NCI-H2227 treated with DMSO at 0.1 percent for 48 hours (cell line): Measurements from ENCODE around the gene LMCD1.

ENCODE experiments used
- DNase-seq: peaks from one replicate; lab custom pipeline; 2025; lab: John Stamatoyannopoulos, UW

The LMCD1 gene

DNA sequence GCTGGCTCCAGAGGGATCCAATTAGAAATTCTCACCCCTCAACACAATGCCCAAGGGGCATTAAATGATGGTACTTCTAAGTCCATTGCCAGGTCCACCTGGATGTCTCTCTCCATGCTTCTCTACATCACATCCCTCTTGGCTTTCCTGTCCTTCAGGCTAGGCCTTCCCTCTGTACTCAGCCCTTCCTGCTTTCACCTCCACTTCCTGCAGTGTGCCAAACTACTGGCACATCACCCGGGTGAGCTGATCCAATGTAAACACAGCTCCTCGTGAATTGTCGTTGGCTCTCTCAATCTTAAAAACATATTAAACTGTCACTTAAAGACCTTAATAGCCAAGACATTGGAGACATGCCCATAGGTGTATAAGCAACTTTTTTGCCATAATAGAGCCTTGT is 4.0 kb downstream of the LMCD1 start:
- DNase-seq, result no peak

GRCh38 chr3:8506571-8507061 is 5.0 kb downstream of the LMCD1 start:
- DNase-seq, result no peak

DNA sequence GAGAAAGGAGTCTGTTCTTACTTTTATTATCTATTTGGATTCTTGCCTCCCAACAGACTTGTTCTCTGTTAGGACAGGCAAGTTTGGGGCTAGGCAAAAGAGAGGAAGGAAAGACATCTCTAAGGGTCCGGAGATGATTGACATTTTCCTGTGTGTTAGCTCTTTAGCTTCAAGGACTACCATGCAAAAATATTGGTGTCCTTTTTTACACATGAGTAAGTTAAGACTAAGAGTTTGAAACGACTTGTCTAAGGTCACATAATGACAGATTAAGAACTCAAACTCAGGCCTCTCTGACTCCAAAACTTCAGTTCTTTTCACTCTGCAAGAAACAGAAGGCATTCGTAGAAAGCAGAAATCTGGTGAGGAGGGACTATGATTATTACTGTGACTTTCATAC is 5.9 kb downstream of the LMCD1 start:
- no peak for DNase-seq

DNA sequence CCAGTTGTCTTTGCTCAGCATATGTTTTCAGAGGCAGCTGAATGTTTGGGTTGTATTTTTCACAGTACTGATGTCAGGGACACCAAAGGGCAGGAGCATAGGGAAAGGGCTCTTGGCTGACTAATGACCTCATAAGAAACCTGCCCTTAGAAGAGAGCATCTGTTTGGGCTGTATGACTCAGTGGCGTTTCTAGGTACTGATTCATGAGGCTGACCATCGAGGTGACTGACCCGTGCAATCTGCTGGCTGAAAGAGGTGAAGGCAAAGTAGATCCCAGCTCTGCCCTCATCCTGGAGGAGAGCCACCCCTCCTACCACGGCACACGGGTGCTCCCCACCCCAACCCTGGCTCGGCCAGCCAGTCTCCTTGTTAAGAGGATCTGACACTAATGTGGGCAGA is 8.3 kb downstream of the LMCD1 start:
- DNase-seq, result no peak

- no peak for DNase-seq
Measured at GRCh38 chr3:8512234-8512633, 10.6 kb downstream of the LMCD1 start.

DNA sequence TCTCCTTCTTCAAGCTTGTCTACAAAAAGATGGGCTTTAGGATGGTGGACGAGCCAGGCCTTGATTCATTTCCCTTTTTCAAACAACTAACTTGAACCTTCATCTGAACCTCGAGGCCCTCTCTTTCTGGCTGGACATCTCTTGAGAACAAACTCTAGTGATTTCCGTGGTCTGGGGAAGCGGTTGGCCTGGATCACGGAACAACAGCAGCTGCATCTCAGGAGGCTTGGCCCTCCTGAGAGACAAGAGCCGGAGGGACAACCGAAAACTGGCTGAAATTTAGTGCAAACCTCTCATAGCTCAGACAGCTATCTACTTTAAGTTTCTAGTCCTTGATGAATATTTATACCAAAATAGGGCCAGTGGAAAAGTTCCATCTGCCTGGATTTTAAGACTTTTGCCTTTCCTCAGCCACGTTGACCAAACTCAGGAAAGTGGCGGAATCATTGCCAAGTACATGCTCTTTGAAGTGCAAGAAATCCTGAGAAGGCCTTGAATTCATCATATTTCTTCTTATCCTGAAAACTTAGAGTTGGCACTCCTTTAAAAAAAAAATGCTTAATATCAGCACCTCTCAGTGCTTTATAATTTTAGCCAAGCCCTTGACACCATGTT is 14.5 kb downstream of the LMCD1 start:
- no peak for DNase-seq

- DNase-seq, result no peak
Measured at GRCh38 chr3:8516783-8517182, 15.2 kb downstream of the LMCD1 start.

GRCh38 chr3:8517487-8517886 is 15.9 kb downstream of the LMCD1 start:
- no peak for DNase-seq

- DNase-seq, result no peak
Measured at GRCh38 chr3:8518138-8518537, 16.5 kb downstream of the LMCD1 start.

GRCh38 chr3:8519156-8519555 is 17.5 kb downstream of the LMCD1 start:
- DNase-seq, result no peak

- DNase-seq, result no peak
Measured at GRCh38 chr3:8519774-8520448, 18.3 kb downstream of the LMCD1 start.

DNA sequence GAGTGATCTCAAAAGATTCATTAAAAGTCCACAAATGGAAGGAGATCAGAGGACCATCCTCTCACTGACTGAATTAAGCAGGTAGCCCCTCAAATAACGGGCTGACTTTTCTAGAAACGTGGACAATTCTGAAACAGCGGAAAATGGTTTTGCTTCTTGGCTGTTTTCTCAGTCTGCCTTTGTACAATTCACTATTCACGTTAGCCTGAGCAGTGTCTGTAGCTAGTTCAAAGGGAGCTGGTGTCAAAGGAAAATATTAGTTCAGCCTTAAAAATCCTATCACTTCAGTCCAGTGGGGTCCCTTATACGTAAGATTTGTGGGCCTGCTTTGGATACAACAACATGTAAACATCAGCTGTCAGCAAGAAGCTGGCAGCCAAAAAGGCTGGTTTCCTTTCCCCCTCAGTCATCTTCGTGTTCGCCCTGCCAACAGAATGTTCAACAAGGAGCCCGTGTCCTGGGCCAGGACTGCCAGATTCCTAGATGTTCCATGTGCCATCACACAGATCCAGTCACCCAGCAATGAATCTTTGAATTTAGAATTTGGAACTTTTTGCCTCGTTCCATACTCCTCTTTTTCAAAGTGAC is 19.3 kb downstream of the LMCD1 start:
- no peak for DNase-seq

DNA sequence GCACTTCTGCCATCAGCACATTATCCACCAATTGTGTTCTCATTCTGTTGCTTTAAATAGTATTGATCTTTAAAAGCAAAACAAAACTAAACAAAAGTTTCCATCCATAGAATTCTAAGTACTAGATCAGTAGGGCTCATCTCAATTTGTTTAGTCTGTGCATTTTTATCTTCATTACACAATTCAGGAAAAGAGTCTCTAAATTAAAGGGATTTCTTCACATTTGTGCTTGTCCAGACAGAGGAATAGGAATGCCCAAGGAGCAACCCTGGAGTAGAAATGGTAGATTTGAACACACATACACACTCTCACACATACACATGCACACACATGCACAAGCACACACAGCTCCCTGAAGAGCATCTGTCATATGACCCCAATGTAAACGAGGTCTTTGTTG is 21.4 kb downstream of the LMCD1 start:
- no peak for DNase-seq

DNA sequence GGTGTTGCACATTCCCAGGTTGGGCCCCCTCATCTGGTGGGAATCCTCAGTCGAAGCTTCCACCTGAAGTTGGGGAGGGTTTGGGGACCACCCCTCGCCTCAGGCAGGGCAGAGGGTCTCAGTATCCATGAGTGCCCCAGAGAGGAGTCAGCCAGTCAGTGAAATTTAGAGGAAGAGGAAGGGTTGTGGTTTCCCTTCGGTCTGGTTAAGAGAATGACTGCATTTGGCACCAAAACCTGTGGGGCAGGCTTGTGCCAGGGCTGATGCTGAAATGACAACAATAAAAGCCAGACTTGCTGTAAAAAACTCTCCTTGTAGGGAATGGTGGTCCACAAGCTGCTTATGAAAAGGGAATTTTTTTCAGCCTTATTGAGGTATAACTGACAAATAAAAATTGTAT is 22.6 kb downstream of the LMCD1 start:
- no peak for DNase-seq

GRCh38 chr3:8524656-8525399 is 23.2 kb downstream of the LMCD1 start:
- no peak for DNase-seq

DNA sequence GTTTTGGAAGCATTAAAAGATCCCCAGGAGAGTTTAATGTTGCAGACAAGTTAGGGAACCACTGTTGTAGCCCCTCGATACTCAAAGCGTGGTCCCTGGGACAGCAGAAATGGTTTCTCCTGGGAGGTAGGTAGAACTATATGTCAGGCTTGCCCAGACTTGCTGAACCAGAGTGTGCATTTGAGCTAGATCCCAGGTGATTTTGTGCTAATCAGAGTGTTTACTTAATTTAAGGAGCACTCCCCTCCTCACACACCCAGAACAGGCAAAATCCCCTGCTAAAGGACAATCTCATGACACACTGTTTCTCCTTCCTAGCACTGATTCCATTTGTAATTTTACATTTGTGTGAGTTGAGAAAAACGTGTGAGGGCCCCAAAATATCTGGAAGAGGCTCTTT is 24.3 kb downstream of the LMCD1 start:
- no peak for DNase-seq

- peak; percentile 12 for DNase-seq
Measured at GRCh38 chr3:8529181-8529637, 27.6 kb downstream of the LMCD1 start.

DNA sequence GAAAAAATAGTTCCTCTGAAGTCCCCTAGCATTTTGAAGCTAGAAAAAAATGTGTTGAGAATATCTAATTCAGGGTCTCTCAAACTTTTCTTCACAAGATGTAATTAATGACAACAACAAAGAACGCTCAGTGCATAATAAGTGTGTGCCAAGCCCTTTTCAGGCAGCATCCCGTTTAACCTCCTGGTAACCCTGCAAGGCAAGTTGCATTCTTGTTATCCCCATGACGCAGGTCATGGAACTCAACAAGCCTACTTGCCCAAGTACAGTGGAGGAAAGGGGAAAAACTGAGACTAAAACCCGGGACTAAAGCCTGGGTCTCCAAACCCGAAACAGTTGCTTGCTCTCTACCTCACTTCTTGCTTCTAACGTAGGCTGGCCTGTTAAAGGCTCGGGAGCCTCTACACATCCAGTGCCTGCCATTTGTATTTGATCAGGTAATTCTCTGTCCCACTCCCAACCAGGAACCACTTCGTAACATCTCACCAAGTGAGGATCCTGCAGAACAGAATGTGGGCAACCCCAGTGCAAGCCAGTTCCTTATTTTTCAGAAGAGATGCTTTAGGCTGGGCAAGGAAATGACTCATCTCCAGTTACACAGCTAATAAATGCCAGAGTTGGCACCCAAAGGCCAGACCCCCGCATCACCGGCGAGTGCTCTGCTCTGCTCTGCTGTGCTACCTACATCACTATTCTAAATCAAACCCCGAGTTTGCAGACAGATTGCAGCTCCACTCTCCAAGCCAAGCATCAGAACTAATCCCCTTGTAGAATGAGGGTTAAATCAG is 28.3 kb downstream of the LMCD1 start:
- no peak for DNase-seq

- no peak for DNase-seq
Measured at GRCh38 chr3:8530581-8530980, 29.0 kb downstream of the LMCD1 start.

DNA sequence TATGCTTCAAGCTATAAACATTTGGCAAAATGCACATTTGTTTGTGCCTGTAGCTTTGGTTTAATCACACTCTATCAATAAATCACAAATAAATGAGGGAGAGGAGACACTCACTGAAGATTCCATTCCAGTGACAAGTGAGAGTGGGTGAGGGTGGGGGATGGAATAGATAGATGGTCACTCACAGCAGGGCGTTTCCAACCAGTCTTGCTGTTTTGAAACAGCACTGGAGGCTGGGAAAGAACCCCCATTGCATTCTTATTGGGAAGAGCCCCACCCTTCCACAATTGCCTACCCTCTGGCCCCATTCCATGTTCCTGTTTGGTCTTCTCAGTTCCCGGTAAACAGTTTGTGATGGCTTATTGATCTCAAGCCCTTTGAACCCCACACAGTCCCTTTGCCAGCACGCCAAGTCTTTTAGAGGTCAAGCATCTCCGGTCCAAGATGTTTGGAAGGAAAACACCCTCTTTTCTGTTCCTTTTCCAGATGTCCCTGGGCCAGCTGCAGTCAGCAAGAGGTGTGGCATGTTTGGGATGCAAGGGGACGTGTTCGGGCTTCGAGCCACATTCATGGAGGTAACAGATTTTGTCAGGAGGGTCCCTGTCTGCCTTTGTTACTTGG is 30.7 kb downstream of the LMCD1 start:
- no peak for DNase-seq
